Measurements from ENCODE around the gene NRAP. TPM values are rescaled to one million over a fixed set of nuclear protein-coding genes. Genes with fewer than 3 reads are reported as not detected.

The NRAP gene
- total and polyA plus RNA-seq, 10 of the 15 experiments (the other 5 are each of a cell fraction or from before 2014, with no cell fraction given), result not detected

GRCh38 chr10:113706623-113707022 lies 42.8 kb upstream of the NRAP start (continued):
- TF ChIP-seq ZNF217 (IDR thresholded peaks at IDR 0.05), result no peak

DNA sequence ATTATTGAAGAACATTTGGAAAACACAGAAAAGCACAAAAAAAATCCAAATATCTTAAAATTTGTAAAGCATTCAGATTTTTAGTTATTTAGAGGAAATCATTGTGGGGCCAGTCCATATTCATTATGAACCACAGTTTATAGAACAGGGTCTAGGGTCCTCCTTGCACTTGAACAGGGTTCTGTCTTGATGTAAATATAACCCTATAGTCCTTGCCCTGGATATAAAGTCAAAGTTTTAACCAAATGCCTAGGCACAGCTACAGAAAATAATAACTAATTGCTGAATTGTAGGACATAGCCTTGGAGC lies 41.5 kb upstream of the NRAP start:
- Histone ChIP-seq H3K79me2 (ENCODE audit: control insufficient read depth, insufficient read depth, low read length) (no peaks in the 10 kb centered on the region), H3K9me3 (replicated peaks; ENCODE audit: control insufficient read depth, insufficient read depth, low read length) (no peaks in the 10 kb centered on the region), H3K36me3 (ENCODE audit: control insufficient read depth in 2 of 2, insufficient read depth in 2 of 2, low read length in 1 of 2) (no peaks in the 10 kb centered on the region; a peak in 4 of 4 replicates), H3K27me3 (replicated peaks in 1 of 2; ENCODE audit: control insufficient read depth in 2 of 2, insufficient read depth in 2 of 2, low read length in 1 of 2) (no peaks in the 10 kb centered on the region), H4K20me1 (ENCODE audit: control insufficient read depth, insufficient read depth) (0 out of 2 replicates have a peak, but pooled peaks cover 4% of the 10 kb centered on the region), H3K4me3 (no peak overlapping the region), H3K27ac (ENCODE audit: control insufficient read depth, insufficient read depth) (no peak overlapping the region), H3K9ac (ENCODE audit: control insufficient read depth, insufficient read depth, low read length) (no peak overlapping the region), H2AFZ (ENCODE audit: control insufficient read depth, low read depth, low read length) (no peak overlapping the region), H3K4me1 (ENCODE audit: control insufficient read depth, insufficient read depth, low read length) (peaks cover 6% of the 10 kb centered on the region; the same call in 1 of the 2 replicates), H3K4me2 (ENCODE audit: control insufficient read depth, insufficient read depth) (no peak overlapping the region)
- in situ Hi-C loops (cut with MboI), result loop anchor here (5.0 kb wide), 1 partner anchor 397 kb away; no protein-coding TSS in a partner anchor
- BruUV-seq (replicated peaks), result no TSS peak
- POLR2A ChIA-PET, result no interaction called here
- TF ChIP-seq MYB (IDR thresholded peaks at IDR 0.05; ENCODE audit: borderline replicate concordance, low read depth, low read length) (no peak), CREM (IDR thresholded peaks at IDR 0.05; ENCODE audit: low read depth) (no peak), CBX5 (IDR thresholded peaks at IDR 0.05; ENCODE audit: low read depth) (no peak), EGR1 (IDR thresholded peaks at IDR 0.05; ENCODE audit: borderline replicate concordance in 1 of 2, low read depth in 2 of 2, low read length in 2 of 2) (no peak), ZNF384 (IDR thresholded peaks at IDR 0.05; ENCODE audit: borderline replicate concordance, low read depth, low read length) (no peak), NR2C2 (IDR thresholded peaks at IDR 0.05; ENCODE audit: borderline replicate concordance, control insufficient read depth, insufficient read length, low read depth) (no peak), BRCA1 (IDR thresholded peaks at IDR 0.05; ENCODE audit: low read depth, low read length) (no peak), TCF3 (IDR thresholded peaks at IDR 0.05; ENCODE audit: borderline replicate concordance, insufficient read depth, low read depth, low read length) (no peak), ZNF687 (IDR thresholded peaks at IDR 0.05) (no peak), CBFB (IDR thresholded peaks at IDR 0.05; ENCODE audit: low read depth) (no peak)
- TF ChIP-seq, protein P1, sequence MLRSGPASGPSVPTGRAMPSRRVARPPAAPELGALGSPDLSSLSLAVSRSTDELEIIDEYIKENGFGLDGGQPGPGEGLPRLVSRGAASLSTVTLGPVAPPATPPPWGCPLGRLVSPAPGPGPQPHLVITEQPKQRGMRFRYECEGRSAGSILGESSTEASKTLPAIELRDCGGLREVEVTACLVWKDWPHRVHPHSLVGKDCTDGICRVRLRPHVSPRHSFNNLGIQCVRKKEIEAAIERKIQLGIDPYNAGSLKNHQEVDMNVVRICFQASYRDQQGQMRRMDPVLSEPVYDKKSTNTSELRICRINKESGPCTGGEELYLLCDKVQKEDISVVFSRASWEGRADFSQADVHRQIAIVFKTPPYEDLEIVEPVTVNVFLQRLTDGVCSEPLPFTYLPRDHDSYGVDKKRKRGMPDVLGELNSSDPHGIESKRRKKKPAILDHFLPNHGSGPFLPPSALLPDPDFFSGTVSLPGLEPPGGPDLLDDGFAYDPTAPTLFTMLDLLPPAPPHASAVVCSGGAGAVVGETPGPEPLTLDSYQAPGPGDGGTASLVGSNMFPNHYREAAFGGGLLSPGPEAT (IDR thresholded peaks at IDR 0.05; ENCODE audit: low read depth), result no peak
- TF ChIP-seq, protein P2, sequence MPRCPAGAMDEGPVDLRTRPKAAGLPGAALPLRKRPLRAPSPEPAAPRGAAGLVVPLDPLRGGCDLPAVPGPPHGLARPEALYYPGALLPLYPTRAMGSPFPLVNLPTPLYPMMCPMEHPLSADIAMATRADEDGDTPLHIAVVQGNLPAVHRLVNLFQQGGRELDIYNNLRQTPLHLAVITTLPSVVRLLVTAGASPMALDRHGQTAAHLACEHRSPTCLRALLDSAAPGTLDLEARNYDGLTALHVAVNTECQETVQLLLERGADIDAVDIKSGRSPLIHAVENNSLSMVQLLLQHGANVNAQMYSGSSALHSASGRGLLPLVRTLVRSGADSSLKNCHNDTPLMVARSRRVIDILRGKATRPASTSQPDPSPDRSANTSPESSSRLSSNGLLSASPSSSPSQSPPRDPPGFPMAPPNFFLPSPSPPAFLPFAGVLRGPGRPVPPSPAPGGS (IDR thresholded peaks at IDR 0.05; ENCODE audit: borderline replicate concordance, insufficient read depth, low read depth, low read length, poor library complexity, severe bottlenecking), result no peak
- RAD21 ChIA-PET (ENCODE audit: unreplicated experiment), result interaction anchor here (0.6 to 2.2 kb wide), 3 partner anchors 86 to 398 kb away, joined by 3 to 14 read pairs (median 5); no protein-coding TSS in a partner anchor
- no peak; the same call in 2 of the 3 replicates for ATAC-seq
- FAIRE-seq, result no peak
- SMC1A ChIA-PET (ENCODE audit: uncharacterized antibody, unreplicated experiment), result interaction anchor here (1.0 to 1.8 kb wide), 4 partner anchors 11 to 397 kb away, joined by 3 to 10 read pairs (median 6); no protein-coding TSS in a partner anchor
- no peak for DNase-seq (ENCODE audit: low read depth, low spot score)
- CTCF ChIA-PET, result interaction anchor here (0.6 to 2.0 kb wide), 18 partner anchors 9 to 946 kb away, joined by 3 to 15 read pairs (median 5); partner anchors contain the start of gene CASP7
- intact Hi-C loops (cut with micrococcal nuclease; ENCODE audit: unreplicated experiment), result loop anchor here (2.0 to 10.0 kb wide), 4 partner anchors 77 to 398 kb away; no protein-coding TSS in a partner anchor

Data from GM12878 (cell line).